Neural cell (in vitro differentiated cells): ENCODE data around the gene KRTAP12-2. TPM values are rescaled to one million over a fixed set of nuclear protein-coding genes. Genes with fewer than 3 reads are reported as not detected.

Experiments used
- H2AFZ ChIP-seq: fragments of 200-600, 300-800 bp; sonication (generic), shearing (Covaris generic); 2 replicates; pipeline ENCODE4 v1.6.0; 2014; ENCODE audit warnings: low read depth, mild to moderate bottlenecking, antibody characterized with exemption, low read length, moderate library complexity
- H3F3A ChIP-seq: fragments of 200-600 bp; shearing (Covaris generic); 2 replicates; pipeline ENCODE4 v1.6.1; 2016; ENCODE audit warnings: mild to moderate bottlenecking, moderate library complexity, mixed read lengths, antibody characterized with exemption, low read length; ENCODE audit not compliant: insufficient read depth, poor library complexity, severe bottlenecking
- H3K27ac ChIP-seq: fragments of 200-600, 300-800 bp; sonication (generic), shearing (Covaris generic); 2 replicates; pipeline ENCODE4 v1.5.1; 2014; ENCODE audit warnings: mild to moderate bottlenecking, low read length, moderate library complexity
- H3K27me3 ChIP-seq: fragments of 300-800, 200-600 bp; sonication (generic), shearing (Covaris generic); 2 replicates; pipeline ENCODE4 v1.6.0; 2014; ENCODE audit warnings: mild to moderate bottlenecking, low read depth, low read length, moderate library complexity; ENCODE audit not compliant: insufficient read depth
- H3K36me3 ChIP-seq: fragments of 300-800, 200-600 bp; sonication (generic), shearing (Covaris generic); 2 replicates; pipeline ENCODE4 v1.5.1; 2014; ENCODE audit warnings: mild to moderate bottlenecking, antibody characterized with exemption, low read length, moderate library complexity; ENCODE audit not compliant: insufficient read depth
- H3K4me2 ChIP-seq: fragments of 300-800, 200-600 bp; sonication (generic), shearing (Covaris generic); 2 replicates; pipeline ENCODE4 v1.6.0; 2014; ENCODE audit warnings: mild to moderate bottlenecking, low read length
- H3K4me3 ChIP-seq: fragments of 300-800, 200-600 bp; sonication (generic), shearing (Covaris generic); 2 replicates; pipeline ENCODE4 v1.5.1; 2014; ENCODE audit warnings: mild to moderate bottlenecking, low read length, moderate library complexity
- H3K79me2 ChIP-seq: fragments of 200-600 bp; shearing (Covaris generic); replicated peaks from 2 replicates; pipeline ENCODE4 v1.6.0; 2014; ENCODE audit warnings: mild to moderate bottlenecking, low read length, moderate library complexity; ENCODE audit not compliant: insufficient read depth
- H3K9ac ChIP-seq: fragments of 300-800, 200-600 bp; sonication (generic), shearing (Covaris generic); 2 replicates; pipeline ENCODE4 v1.6.1; 2016; ENCODE audit warnings: mild to moderate bottlenecking, low read length, mixed read lengths
- H3K9me2 ChIP-seq: fragments of 200-600 bp; shearing (Covaris generic); 2 replicates; pipeline ENCODE4 v1.6.1; 2016; ENCODE audit warnings: mild to moderate bottlenecking, low read length, mixed read lengths; ENCODE audit not compliant: insufficient read depth
- H3K9me3 ChIP-seq: fragments of 200-600, 300-800 bp; sonication (generic), shearing (Covaris generic); 2 replicates; pipeline ENCODE4 v1.6.1; 2016; ENCODE audit warnings: mild to moderate bottlenecking, mixed run types, low read length, moderate library complexity, mixed read lengths
- H4K20me1 ChIP-seq: fragments of 200-600 bp; shearing (Covaris generic); 2 replicates; pipeline ENCODE4 v1.6.1; 2016; ENCODE audit warnings: mild to moderate bottlenecking, mixed run types; ENCODE audit not compliant: insufficient read depth
- CTCF ChIP-seq: fragments of 450-650 bp; IDR thresholded peaks from 2 replicates; pipeline ENCODE4 v1.5.1; 2014; ENCODE audit warnings: antibody characterized with exemption, mild to moderate bottlenecking, moderate library complexity; ENCODE audit not compliant: poor library complexity, severe bottlenecking
- EP300 ChIP-seq: fragments of 450-650 bp; conservative IDR thresholded peaks from 2 replicates; pipeline ENCODE4 v1.6.1; 2014; ENCODE audit warnings: antibody characterized with exemption, mild to moderate bottlenecking, moderate library complexity; ENCODE audit not compliant: poor library complexity, severe bottlenecking
- EZH2 ChIP-seq: fragments of 200-600, 300-800 bp; shearing (Covaris generic), sonication (generic); IDR thresholded peaks from 2 replicates; pipeline ENCODE4 v1.6.1; 2014; ENCODE audit warnings: antibody characterized with exemption, low read length, borderline replicate concordance, mild to moderate bottlenecking; ENCODE audit not compliant: insufficient read depth, poor library complexity, severe bottlenecking
- MXI1 ChIP-seq: fragments of 450-650 bp; conservative IDR thresholded peaks from 2 replicates; pipeline ENCODE4 v1.6.1; 2014; ENCODE audit warnings: antibody characterized with exemption, mild to moderate bottlenecking; ENCODE audit not compliant: poor library complexity, severe bottlenecking
- POLR2AphosphoS5 ChIP-seq: IDR thresholded peaks from 2 replicates; pipeline ENCODE4 v1.6.1; 2012
- RAD21 ChIP-seq: fragments of 450-650 bp; conservative IDR thresholded peaks from 2 replicates; pipeline ENCODE4 v1.6.1; 2014; ENCODE audit warnings: antibody characterized with exemption, mild to moderate bottlenecking, moderate library complexity
- REST ChIP-seq: IDR thresholded peaks from 2 replicates; pipeline ENCODE4 v1.6.1; 2012; ENCODE audit warnings: borderline replicate concordance
- SMC3 ChIP-seq: fragments of 450-650 bp; conservative IDR thresholded peaks from 2 replicates; pipeline ENCODE4 v1.6.1; 2014; ENCODE audit warnings: antibody characterized with exemption, mild to moderate bottlenecking, moderate library complexity; ENCODE audit not compliant: poor library complexity
- TAF1 ChIP-seq: IDR thresholded peaks from 2 replicates; pipeline ENCODE4 v1.6.1; 2012; ENCODE audit warnings: low read depth
- polyA plus RNA-seq: library from polyadenylated mRNA; depleted of rRNA; stranded (reverse); fragments of >200 nt; gene quantifications from 2 replicates; pipeline ENCODE4 v1.2.3, GENCODE V29; 2014

Gene KRTAP12-2
- polyA plus RNA-seq, 1 donor from 2014 or later: not detected

- no peaks in the 10 kb centered on the region for H3K9me2 ChIP-seq
- no peak for TF ChIP-seq TAF1
- no peak for TF ChIP-seq POLR2AphosphoS5
- no peak for TF ChIP-seq CTCF
- TF ChIP-seq EZH2: no peak
- no peaks in the 10 kb centered on the region for H3K9me3 ChIP-seq
Measured at GRCh38 chr21:44713846-44714245, 47.1 kb upstream of the KRTAP12-2 start.

GRCh38 chr21:44713130-44713529, 46.4 kb upstream of the KRTAP12-2 start:
- H3K27me3 ChIP-seq: peaks cover 60% of the 10 kb centered on the region

More at GRCh38 chr21:44713846-44714245, 47.1 kb upstream of the KRTAP12-2 start:
- Histone ChIP-seq H4K20me1 (no peaks in the 10 kb centered on the region), H3F3A (no peaks in the 10 kb centered on the region), H3K79me2 (no peaks in the 10 kb centered on the region), H3K4me3 (no peak overlapping the region), H3K9ac (no peak overlapping the region), H3K27me3 (peaks cover 53% of the 10 kb centered on the region), H3K4me2 (no peak overlapping the region), H3K27ac (no peak overlapping the region), H2AFZ (no peak overlapping the region), H3K36me3 (no peaks in the 10 kb centered on the region)

More at GRCh38 chr21:44713130-44713529, 46.4 kb upstream of the KRTAP12-2 start:
- no peak overlapping the region for H3K4me3 ChIP-seq
- H3K27ac ChIP-seq: no peak overlapping the region
- H3K36me3 ChIP-seq: no peaks in the 10 kb centered on the region
- no peaks in the 10 kb centered on the region for H3F3A ChIP-seq
- H3K79me2 ChIP-seq: no peaks in the 10 kb centered on the region
- no peaks in the 10 kb centered on the region for H4K20me1 ChIP-seq
- no peak overlapping the region for H3K4me2 ChIP-seq
- TF ChIP-seq TAF1: no peak
- TF ChIP-seq EZH2: no peak
- no peak for TF ChIP-seq CTCF
- no peak for TF ChIP-seq RAD21
- TF ChIP-seq POLR2AphosphoS5: no peak
- no peak for TF ChIP-seq EP300
- TF ChIP-seq SMC3: no peak
- TF ChIP-seq MXI1: no peak
- TF ChIP-seq REST: no peak
- no peaks in the 10 kb centered on the region for H3K9me3 ChIP-seq
- H3K9me2 ChIP-seq: no peaks in the 10 kb centered on the region
- H2AFZ ChIP-seq: no peak overlapping the region
- no peak overlapping the region for H3K9ac ChIP-seq
